Ascending aorta (tissue), 2 donors: ENCODE results near the gene JUP. TPM values are rescaled to one million over a fixed set of nuclear protein-coding genes. Genes with fewer than 3 reads are reported as not detected.

ENCODE experiments used
- DNase-seq, 2 donors: peaks; one replicate each; pipeline ENCODE4 v3.0.0-alpha.2; 2019; ENCODE audit warnings: low spot score in 2 of 2
- H3K27ac ChIP-seq, 2 donors: fragments of 200-600 bp; sonication (generic); one replicate each; pipeline ENCODE4 v1.5.1; 2016 to 2017; ENCODE audit warnings: mild to moderate bottlenecking in 1 of 2
- H3K27me3 ChIP-seq: fragments of 200-600 bp; sonication (generic); one replicate; pipeline ENCODE4 v1.5.1; 2017
- H3K36me3 ChIP-seq, 2 donors: fragments of 200-600 bp; sonication (generic); one replicate each; pipeline ENCODE4 v1.5.1; 2016
- H3K4me1 ChIP-seq, 2 donors: fragments of 200-600 bp; sonication (generic); one replicate each; pipeline ENCODE4 v1.5.1; 2016 to 2017; ENCODE audit warnings: mild to moderate bottlenecking in 1 of 2
- H3K4me3 ChIP-seq, 2 donors: fragments of 200-600 bp; sonication (generic); one replicate each; pipeline ENCODE4 v1.5.1; 2016 to 2017; ENCODE audit warnings: mild to moderate bottlenecking in 1 of 2
- H3K9me3 ChIP-seq, 2 donors: fragments of 200-600 bp; sonication (generic); one replicate each; pipeline ENCODE4 v1.5.1; 2016
- CTCF ChIP-seq, 3 experiments: fragments of 200-600 bp in 2 of 3; fragments of 450-650 bp in 1 of 3; sonication (generic) in 2 of 3; IDR thresholded peaks; one replicate each; pipeline ENCODE4 v1.5.1; 2016 to 2019; ENCODE audit warnings: antibody characterized with exemption in 3 of 3, mild to moderate bottlenecking in 1 of 3, moderate library complexity in 1 of 3
- intact Hi-C: fragments of 100-400 bp; cut with DNase I; formaldehyde crosslinking; loops from one replicate; pipeline ENCODE4 v1.15.1; 2023
- total RNA-seq: library from RNA; depleted of rRNA; stranded (reverse); fragments of >200 nt; gene quantifications from one replicate; pipeline ENCODE4 v1.1.0, GENCODE V29; 2016

Gene JUP
- total RNA-seq, 1 donor from 2014 or later, result 47.9 TPM

- no peak for DNase-seq
- Histone ChIP-seq H3K4me3 (no peak overlapping the region), H3K36me3 (no peaks in the 10 kb centered on the region), H3K9me3 (no peaks in the 10 kb centered on the region), H3K27ac (no peak overlapping the region), H3K27me3 (no peaks in the 10 kb centered on the region), H3K4me1 (peaks cover 4 to 17% of the 10 kb centered on the region in 2 donors)
- intact Hi-C loops, result no loop called here
- no peak for TF ChIP-seq CTCF (IDR thresholded peaks at IDR 0.05)
Observed at GRCh38 chr17:41796121-41796895, 9.8 kb upstream of the JUP start.

GRCh38 chr17:41794540-41794975 lies 8.0 kb upstream of the JUP start:
- no peak for TF ChIP-seq CTCF (IDR thresholded peaks at IDR 0.05)
- Histone ChIP-seq H3K9me3 (no peaks in the 10 kb centered on the region), H3K27ac (no peak overlapping the region), H3K4me1 (peaks cover 4 to 13% of the 10 kb centered on the region in 2 donors), H3K27me3 (no peaks in the 10 kb centered on the region), H3K36me3 (no peaks in the 10 kb centered on the region), H3K4me3 (no peak overlapping the region)
- DNase-seq, result no peak
- intact Hi-C loops, result no loop called here

DNA sequence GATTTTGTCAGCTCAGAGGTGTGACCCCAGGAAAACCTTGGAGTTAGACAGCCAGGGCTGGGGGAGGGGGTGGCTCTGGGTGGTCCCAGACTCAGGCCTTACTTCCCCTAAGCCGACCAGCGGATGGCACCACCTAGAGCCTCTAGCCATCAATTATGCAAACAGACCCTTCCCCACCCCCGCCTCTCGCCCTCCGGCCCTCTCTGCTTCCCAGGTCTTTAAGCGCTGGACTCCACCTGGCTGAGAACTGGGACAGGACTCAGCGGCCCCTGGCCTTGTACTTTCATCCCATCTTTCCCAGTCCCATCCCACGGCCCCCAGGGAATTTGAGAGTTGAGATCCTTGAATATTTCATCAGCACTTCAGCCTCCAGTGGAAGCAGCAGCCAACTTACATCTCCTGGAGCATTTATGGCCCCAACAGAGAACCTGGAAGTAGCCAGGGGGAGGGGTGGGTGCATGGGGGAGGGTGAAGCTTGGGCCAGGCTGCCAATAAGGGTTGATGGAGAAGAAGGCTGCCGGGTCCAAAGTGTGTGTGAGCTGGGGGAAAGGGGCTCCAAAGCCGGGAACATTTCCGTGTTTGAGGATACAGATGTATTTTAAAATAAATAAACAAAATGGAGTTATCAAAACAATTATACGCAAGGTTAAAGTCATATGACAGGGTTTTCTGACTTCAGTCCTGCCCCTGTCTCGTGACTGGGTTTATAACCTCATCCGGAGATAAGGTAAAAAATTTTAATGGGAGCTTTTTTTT lies 7.5 kb upstream of the JUP start:
- intact Hi-C loops, result no loop called here
- Histone ChIP-seq H3K27me3 (no peaks in the 10 kb centered on the region), H3K36me3 (no peaks in the 10 kb centered on the region), H3K27ac (no peak overlapping the region), H3K4me3 (no peak overlapping the region), H3K4me1 (peaks cover 4 to 13% of the 10 kb centered on the region in 2 donors), H3K9me3 (no peaks in the 10 kb centered on the region)
- no peak for DNase-seq
- no peak for TF ChIP-seq CTCF (IDR thresholded peaks at IDR 0.05)

GRCh38 chr17:41792845-41793783 lies 6.6 kb upstream of the JUP start:
- Histone ChIP-seq H3K4me3 (peak overlapping the region in 1 of 2 donors; percentile 27), H3K27me3 (no peaks in the 10 kb centered on the region), H3K36me3 (no peaks in the 10 kb centered on the region), H3K27ac (peak overlapping the region in 1 of 2 donors; percentile 56), H3K9me3 (no peaks in the 10 kb centered on the region), H3K4me1 (peaks cover 4 to 13% of the 10 kb centered on the region in 2 donors)
- no peak for TF ChIP-seq CTCF (IDR thresholded peaks at IDR 0.05)
- intact Hi-C loops, result no loop called here
- DNase-seq, result no peak

GRCh38 chr17:41787021-41787418 lies 509 bp upstream of the JUP start:
- H3K36me3 ChIP-seq, result no peaks in the 10 kb centered on the region
- H3K4me1 ChIP-seq, result peaks cover 8 to 24% of the 10 kb centered on the region in 2 donors
- intact Hi-C loops, result loop anchor here (2.0 kb wide), 1 partner anchor 14 kb away; no protein-coding TSS in a partner anchor
- no peaks in the 10 kb centered on the region for H3K9me3 ChIP-seq
- peak overlapping the region in 1 of 2 donors; percentile 3 for H3K27ac ChIP-seq
- no peaks in the 10 kb centered on the region for H3K27me3 ChIP-seq
- no peak for DNase-seq
- H3K4me3 ChIP-seq, result no peak overlapping the region
- TF ChIP-seq CTCF (IDR thresholded peaks at IDR 0.05), result no peak
